Measurements from ENCODE around the gene SH3RF3. TPM values are rescaled to one million over a fixed set of nuclear protein-coding genes. Genes with fewer than 3 reads are reported as not detected.

Gene SH3RF3
- polyA plus RNA-seq, 1 donor (not counting 4 experiments of a cell fraction or from before 2014, with no cell fraction given): 0.08 TPM

GRCh38 chr2:109133746-109134145 is 4.7 kb downstream of the SH3RF3 start:
- no peak overlapping the region for H3K9ac ChIP-seq (ENCODE audit: control insufficient read depth, extremely low read depth, insufficient read depth, low read length)
- H3K79me2 ChIP-seq (ENCODE audit: control insufficient read depth, insufficient read depth, low read length): no peaks in the 10 kb centered on the region
- peaks cover 4% of the 10 kb centered on the region for H3K4me1 ChIP-seq (ENCODE audit: control insufficient read depth, extremely low read depth, insufficient read depth, low read length)
- no peaks in the 10 kb centered on the region for H3K36me3 ChIP-seq (ENCODE audit: control insufficient read depth in 2 of 2, extremely low read depth in 1 of 2, insufficient read depth in 2 of 2, low read length in 2 of 2)
- peaks cover 75% of the 10 kb centered on the region for H3K27me3 ChIP-seq (ENCODE audit: control insufficient read depth, extremely low read depth, insufficient read depth, low read length)
- dilution Hi-C loops (cut with MboI; ENCODE audit: extremely low pct_ligation_motif_present, low sequenced_read_pairs): no loop called here
- H3K9me3 ChIP-seq (ENCODE audit: control insufficient read depth, low read depth, low read length): no peaks in the 10 kb centered on the region
- DNase-seq (ENCODE audit: low read depth, low spot score) (no peak), FAIRE-seq (no peak)
- H4K20me1 ChIP-seq (ENCODE audit: control insufficient read depth, extremely low read depth, insufficient read depth, low read length): no peaks in the 10 kb centered on the region
- no peak overlapping the region for H3K27ac ChIP-seq (ENCODE audit: control insufficient read depth, insufficient read depth, low read length)
- H3K9me1 ChIP-seq (ENCODE audit: control insufficient read depth, extremely low read depth, insufficient read depth, low read length): no peaks in the 10 kb centered on the region
- TF ChIP-seq EZH2 (IDR thresholded peaks at IDR 0.05; ENCODE audit: low read length): no peak
- TF ChIP-seq CTCF (optimal IDR thresholded peaks at IDR 0.05 in 1 of 3, IDR thresholded peaks at IDR 0.05 in 1 of 3, conservative IDR thresholded peaks at IDR 0.05 in 1 of 3; ENCODE audit: extremely low read depth in 1 of 3, insufficient read depth in 2 of 3, low read length in 3 of 3): no peak
- H2AFZ ChIP-seq (ENCODE audit: control insufficient read depth, low read length): no peak overlapping the region
- no peak overlapping the region for H3K4me3 ChIP-seq (ENCODE audit: control insufficient read depth in 2 of 3, extremely low read depth in 1 of 3, insufficient read depth in 2 of 3, low read depth in 1 of 3, low read length in 3 of 3)
- no peak overlapping the region for H3K4me2 ChIP-seq (ENCODE audit: control insufficient read depth, extremely low read depth, insufficient read depth, low read depth, low read length)

- no peaks in the 10 kb centered on the region for H4K20me1 ChIP-seq (ENCODE audit: control insufficient read depth, extremely low read depth, insufficient read depth, low read length)
- no peak overlapping the region for H3K27ac ChIP-seq (ENCODE audit: control insufficient read depth, insufficient read depth, low read length)
- no peak overlapping the region for H3K4me3 ChIP-seq (ENCODE audit: control insufficient read depth in 2 of 3, extremely low read depth in 1 of 3, insufficient read depth in 2 of 3, low read depth in 1 of 3, low read length in 3 of 3)
- no peaks in the 10 kb centered on the region for H3K9me3 ChIP-seq (ENCODE audit: control insufficient read depth, low read depth, low read length)
- DNase-seq (ENCODE audit: low read depth, low spot score): no peak
- FAIRE-seq: no peak
- no peak for TF ChIP-seq CTCF (optimal IDR thresholded peaks at IDR 0.05 in 1 of 3, IDR thresholded peaks at IDR 0.05 in 1 of 3, conservative IDR thresholded peaks at IDR 0.05 in 1 of 3; ENCODE audit: extremely low read depth in 1 of 3, insufficient read depth in 2 of 3, low read length in 3 of 3)
- no peak for TF ChIP-seq EZH2 (IDR thresholded peaks at IDR 0.05; ENCODE audit: low read length)
- no peaks in the 10 kb centered on the region for H3K36me3 ChIP-seq (ENCODE audit: control insufficient read depth in 2 of 2, extremely low read depth in 1 of 2, insufficient read depth in 2 of 2, low read length in 2 of 2)
- H3K4me1 ChIP-seq (ENCODE audit: control insufficient read depth, extremely low read depth, insufficient read depth, low read length): no peaks in the 10 kb centered on the region
- no peaks in the 10 kb centered on the region for H3K79me2 ChIP-seq (ENCODE audit: control insufficient read depth, insufficient read depth, low read length)
- peaks cover 64% of the 10 kb centered on the region for H3K27me3 ChIP-seq (ENCODE audit: control insufficient read depth, extremely low read depth, insufficient read depth, low read length)
- H3K9me1 ChIP-seq (ENCODE audit: control insufficient read depth, extremely low read depth, insufficient read depth, low read length): no peaks in the 10 kb centered on the region
- dilution Hi-C loops (cut with MboI; ENCODE audit: extremely low pct_ligation_motif_present, low sequenced_read_pairs): no loop called here
- no peak overlapping the region for H3K4me2 ChIP-seq (ENCODE audit: control insufficient read depth, extremely low read depth, insufficient read depth, low read depth, low read length)
- H2AFZ ChIP-seq (ENCODE audit: control insufficient read depth, low read length): no peak overlapping the region
- no peak overlapping the region for H3K9ac ChIP-seq (ENCODE audit: control insufficient read depth, extremely low read depth, insufficient read depth, low read length)
Measured at GRCh38 chr2:109134741-109135358, 5.8 kb downstream of the SH3RF3 start.

All from keratinocyte (primary cell).